ENCODE results near the gene JMJD1C. TPM values are rescaled to one million over a fixed set of nuclear protein-coding genes. Genes with fewer than 3 reads are reported as not detected.

Gene JMJD1C
- total RNA-seq, 1 experiment from 2014 or later: 66.3 TPM

DNA sequence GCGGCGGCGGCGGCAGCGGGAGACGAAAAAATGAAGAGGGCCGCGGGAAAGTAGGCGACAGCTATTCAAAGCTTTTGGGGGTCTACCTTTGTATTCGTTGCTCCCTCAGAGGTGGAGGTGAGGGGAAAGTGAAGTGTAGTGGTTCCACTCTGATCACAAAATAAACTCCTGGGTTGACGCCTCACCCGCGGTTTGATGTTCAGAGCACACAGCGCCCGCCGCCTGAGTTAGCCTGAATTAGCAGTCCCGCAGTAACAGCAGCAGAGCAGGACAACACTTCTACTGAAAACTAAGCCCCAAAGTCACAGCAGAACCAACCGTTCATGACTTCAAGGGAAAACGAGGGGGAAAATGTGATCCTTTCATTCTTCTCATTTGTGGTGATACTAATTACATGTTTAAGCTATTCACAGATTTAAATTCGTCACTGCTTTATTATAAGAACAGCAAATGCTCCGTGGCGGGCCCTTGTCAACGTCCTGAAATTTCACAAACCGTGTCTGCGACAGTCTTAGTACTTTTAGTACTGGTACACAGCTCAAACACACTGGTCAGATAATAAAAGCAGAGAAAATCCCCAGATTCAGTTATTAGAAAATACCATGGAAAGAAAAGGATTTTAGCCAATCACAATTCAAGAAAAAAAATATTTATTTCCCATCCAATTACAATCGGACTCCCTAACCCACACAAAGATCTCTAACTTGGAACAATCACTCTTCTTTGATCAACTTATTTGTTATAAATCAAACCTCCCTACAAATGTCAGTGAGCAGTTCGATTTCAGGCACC lies 563 bp upstream of the JMJD1C start:
- Histone ChIP-seq H4K20me1 (ENCODE audit: insufficient read depth) (peaks cover 11% of the 10 kb centered on the region; the same call in 1 of the 2 replicates), H3K36me3 (ENCODE audit: control insufficient read depth in 1 of 2, insufficient read depth in 2 of 2, low read length in 2 of 2) (no peaks in the 10 kb centered on the region), H3K9ac (ENCODE audit: low read length) (peak overlapping the region; percentile 79), H2AFZ (ENCODE audit: low read depth, low read length, poor library complexity, severe bottlenecking) (no peak overlapping the region), H3K4me3 (replicated peaks in 1 of 2; ENCODE audit: low read depth in 1 of 2, low read length in 2 of 2) (peak overlapping the region; percentile 78 to 88), H3K4me1 (ENCODE audit: control insufficient read depth in 1 of 2, insufficient read depth in 2 of 2, low read length in 2 of 2) (peaks cover 10 to 24% of the 10 kb centered on the region in 2 experiments; a peak in 3 of 4 replicates), H3K27me3 (ENCODE audit: insufficient read depth, low read length) (no peaks in the 10 kb centered on the region), H3K4me2 (ENCODE audit: low read length) (peak overlapping the region; percentile 77), H3K27ac (ENCODE audit: low read depth, low read length) (peak overlapping the region; percentile 79), H3K9me2 (ENCODE audit: insufficient read depth) (no peaks in the 10 kb centered on the region), H3K9me3 (ENCODE audit: control insufficient read depth in 1 of 2, insufficient read depth in 1 of 2, low read depth in 1 of 2, low read length in 2 of 2) (no peaks in the 10 kb centered on the region), H3K79me2 (ENCODE audit: insufficient read depth, low read length) (peaks cover 82% of the 10 kb centered on the region)
- BruUV-seq (replicated peaks): TSS peak; percentile 86
- TF ChIP-seq SRF (IDR thresholded peaks at IDR 0.05; ENCODE audit: low read depth) (0 out of 2 replicates have a peak, but pooled peaks have one; percentile 50), ELF1 (IDR thresholded peaks at IDR 0.05; ENCODE audit: borderline replicate concordance, low read depth) (no peak; the same call in 1 of the 2 replicates)
- TF ChIP-seq, protein P1, sequence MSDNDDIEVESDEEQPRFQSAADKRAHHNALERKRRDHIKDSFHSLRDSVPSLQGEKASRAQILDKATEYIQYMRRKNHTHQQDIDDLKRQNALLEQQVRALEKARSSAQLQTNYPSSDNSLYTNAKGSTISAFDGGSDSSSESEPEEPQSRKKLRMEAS (IDR thresholded peaks at IDR 0.05): peak; percentile 12; the same call in 1 of the 2 replicates
- ATAC-seq (peak; percentile 45), DNase-seq (ENCODE audit: low read depth, low spot score) (peak; percentile 45)
- POLR2A ChIA-PET: interaction anchor here (1.0 kb wide), 2 partner anchors 14 to 164 kb away, joined by 3 to 5 read pairs; no protein-coding TSS in a partner anchor
- CTCF ChIA-PET: no interaction called here
- RAD21 ChIA-PET (ENCODE audit: low non-redundant PET in 1 of 2, low total read pairs in 2 of 2, uncharacterized antibody in 2 of 2, unreplicated experiment in 2 of 2): no interaction called here
- intact Hi-C loops (cut with micrococcal nuclease): loop anchor here (1.0 to 10.0 kb wide), 4 partner anchors 56 to 249 kb away; no protein-coding TSS in a partner anchor

DNA sequence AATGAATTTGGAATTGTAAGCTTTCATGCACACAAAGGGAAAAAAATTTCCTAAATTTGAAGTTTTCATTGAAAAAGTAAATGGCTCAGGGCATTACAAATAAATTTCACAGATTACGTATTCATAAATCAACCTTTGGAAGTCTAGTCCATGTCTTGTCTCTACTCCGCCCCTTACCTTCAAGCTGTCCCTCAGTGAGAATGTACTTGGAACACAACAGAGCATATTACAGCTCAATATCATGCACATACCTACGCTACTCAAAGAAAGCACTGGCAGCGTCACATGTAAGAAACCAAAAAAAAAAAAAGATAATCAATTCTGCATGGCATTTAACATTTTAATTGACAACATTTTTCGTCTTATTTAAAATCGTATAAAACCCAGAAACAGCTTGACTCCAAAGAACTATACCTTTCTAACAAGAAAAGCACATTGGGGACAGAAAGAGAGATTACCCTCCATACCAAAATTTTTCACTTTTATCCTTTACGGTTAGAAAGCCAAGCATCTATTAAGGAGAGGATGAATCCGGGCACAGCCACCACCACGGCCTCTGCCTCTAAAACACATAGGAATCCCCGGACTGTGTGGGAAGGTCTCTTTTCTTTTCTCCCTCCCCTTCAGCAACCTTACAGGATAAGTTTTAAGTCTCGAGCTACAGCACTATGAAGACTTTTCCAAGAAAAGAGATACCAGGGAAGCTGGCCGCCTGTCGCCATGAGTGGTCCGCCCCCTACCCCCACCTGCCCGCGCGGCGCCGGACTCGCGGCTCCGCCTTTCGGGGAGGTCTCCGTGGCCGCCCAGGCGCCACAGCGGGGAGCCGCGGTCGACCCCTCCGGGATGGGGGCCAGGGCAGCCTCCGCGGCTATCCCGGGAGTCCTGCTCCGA lies 1.1 kb downstream of the JMJD1C start:
- no peaks in the 10 kb centered on the region for H3K36me3 ChIP-seq (ENCODE audit: control insufficient read depth in 1 of 2, insufficient read depth in 2 of 2, low read length in 2 of 2)
- no peaks in the 10 kb centered on the region for H3K9me3 ChIP-seq (ENCODE audit: control insufficient read depth in 1 of 2, insufficient read depth in 1 of 2, low read depth in 1 of 2, low read length in 2 of 2)
- BruUV-seq (replicated peaks): TSS peak; percentile 40
- peak overlapping the region; percentile 79 for H3K27ac ChIP-seq (ENCODE audit: low read depth, low read length)
- CTCF ChIA-PET: no interaction called here
- peaks cover 11% of the 10 kb centered on the region; the same call in 1 of the 2 replicates for H4K20me1 ChIP-seq (ENCODE audit: insufficient read depth)
- intact Hi-C loops (cut with micrococcal nuclease): loop anchor here (5.0 to 10.0 kb wide), 2 partner anchors 163 to 250 kb away; no protein-coding TSS in a partner anchor
- peak overlapping the region; percentile 79 for H3K9ac ChIP-seq (ENCODE audit: low read length)
- H2AFZ ChIP-seq (ENCODE audit: low read depth, low read length, poor library complexity, severe bottlenecking): no peak overlapping the region
- peak overlapping the region; percentile 77 for H3K4me2 ChIP-seq (ENCODE audit: low read length)
- H3K4me1 ChIP-seq (ENCODE audit: control insufficient read depth in 1 of 2, insufficient read depth in 2 of 2, low read length in 2 of 2): peaks cover 10 to 24% of the 10 kb centered on the region in 2 experiments; a peak in 3 of 4 replicates
- DNase-seq (ENCODE audit: low read depth, low spot score): no peak
- RAD21 ChIA-PET (ENCODE audit: low non-redundant PET in 1 of 2, low total read pairs in 2 of 2, uncharacterized antibody in 2 of 2, unreplicated experiment in 2 of 2): interaction anchor here in 1 of 2 experiments (0.5 to 1.1 kb wide), 2 partner anchors 10 to 256 kb away, joined by 3 to 4 read pairs; no protein-coding TSS in a partner anchor
- H3K9me2 ChIP-seq (ENCODE audit: insufficient read depth): no peaks in the 10 kb centered on the region
- 0 out of 2 replicates have a peak, but pooled peaks have one; percentile 1 for TF ChIP-seq RAD21 (IDR thresholded peaks at IDR 0.05; ENCODE audit: low read depth)
- TF ChIP-seq EZH2 (IDR thresholded peaks at IDR 0.05): no peak
- peak; percentile 70 for ATAC-seq
- peak overlapping the region; percentile 78 to 88 for H3K4me3 ChIP-seq (replicated peaks in 1 of 2; ENCODE audit: low read depth in 1 of 2, low read length in 2 of 2)
- POLR2A ChIA-PET: interaction anchor here (0.6 to 1.4 kb wide), 2 partner anchors 10 to 28 kb away, joined by 3 read pairs; no protein-coding TSS in a partner anchor
- peaks cover 90% of the 10 kb centered on the region for H3K79me2 ChIP-seq (ENCODE audit: insufficient read depth, low read length)
- H3K27me3 ChIP-seq (ENCODE audit: insufficient read depth, low read length): no peaks in the 10 kb centered on the region

Data from HCT116 (cell line).